H1 (cell line): Measurements from ENCODE around the gene NDUFB11. TPM values are rescaled to one million over a fixed set of nuclear protein-coding genes. Genes with fewer than 3 reads are reported as not detected.

ENCODE experiments used
- CTCF ChIA-PET: fragments of 300-600 bp; sonication (Branson Sonifier 250); formaldehyde crosslinking; loops from one replicate; lab custom pipeline; 2021; ENCODE audit not compliant: partially characterized antibody; lab: Charles Lee
- POLR2A ChIA-PET: fragments of 300-600 bp; sonication (Branson Sonifier 250); formaldehyde crosslinking; loops from one replicate; lab custom pipeline; 2021; ENCODE audit warnings: inconsistent platforms; ENCODE audit not compliant: partially characterized antibody; lab: Charles Lee
- DNase-seq, 2 experiments: peaks; one replicate each; pipeline versions ENCODE4 v3.0.0 to v3.0.0-alpha.2; 2010 to 2022; ENCODE audit warnings: low spot score in 2 of 2, low read depth in 1 of 2, mixed read lengths in 1 of 2
- FAIRE-seq: peaks from 2 replicates; lab custom pipeline; 2011; peaks lifted over from hg19 to GRCh38; lab: Jason Lieb, UNC
- H2AFZ ChIP-seq: 2 replicates; pipeline ENCODE4 v1.8.1; 2012; ENCODE audit warnings: low read length, inconsistent platforms
- H2AK5ac ChIP-seq: 2 replicates; pipeline ENCODE4 v1.6.1; 2013; ENCODE audit warnings: low read depth, low read length
- H2BK120ac ChIP-seq: replicated peaks from 2 replicates; pipeline ENCODE3; 2013; ENCODE audit warnings: low read depth, low read length, inconsistent platforms
- H2BK12ac ChIP-seq: 2 replicates; pipeline ENCODE4 v1.6.1; 2013; ENCODE audit warnings: low read depth, low read length
- H2BK15ac ChIP-seq: 2 replicates; pipeline ENCODE4 v1.6.1; 2013; ENCODE audit warnings: low read length
- H2BK20ac ChIP-seq: 2 replicates; pipeline ENCODE4 v1.6.1; 2013; ENCODE audit warnings: low read length
- H2BK5ac ChIP-seq: 2 replicates; pipeline ENCODE4 v1.6.1; 2013; ENCODE audit warnings: low read depth, low read length
- H3K14ac ChIP-seq: 2 replicates; pipeline ENCODE4 v1.6.1; 2013; ENCODE audit warnings: inconsistent platforms; ENCODE audit not compliant: insufficient read length
- H3K18ac ChIP-seq: 2 replicates; pipeline ENCODE4 v1.6.1; 2013; ENCODE audit warnings: low read length; ENCODE audit errors: extremely low read depth
- H3K23ac ChIP-seq: 2 replicates; pipeline ENCODE4 v1.6.1; 2013; ENCODE audit warnings: inconsistent platforms; ENCODE audit not compliant: insufficient read length
- H3K23me2 ChIP-seq: 2 replicates; pipeline ENCODE4 v1.6.1; 2013; ENCODE audit warnings: low read depth, low read length
- H3K27ac ChIP-seq: 2 replicates; pipeline ENCODE4 v1.6.1; 2011; ENCODE audit warnings: low read depth, low read length, inconsistent platforms
- H3K27me3 ChIP-seq, 4 experiments: replicated peaks in 1 of 4; 1 replicate in 1 of 4; 2 replicates in 3 of 4; pipeline versions ENCODE4 v1.6.1 to v1.8.1; 2011 to 2013; ENCODE audit warnings: low read length in 3 of 4, mild to moderate bottlenecking in 3 of 4, inconsistent platforms in 2 of 4, mixed read lengths in 2 of 4, moderate library complexity in 1 of 4; ENCODE audit not compliant: control insufficient read depth in 3 of 4, insufficient read depth in 3 of 4; ENCODE audit errors: extremely low read depth in 1 of 4
- H3K36me3 ChIP-seq, 4 experiments: 2 replicates each; pipeline versions ENCODE4 v1.6.1 to v1.8.1; 2011 to 2013; ENCODE audit warnings: mild to moderate bottlenecking in 4 of 4, low read length in 3 of 4, moderate library complexity in 2 of 4, control low read depth in 1 of 4, inconsistent platforms in 1 of 4; ENCODE audit not compliant: insufficient read depth in 4 of 4, control insufficient read depth in 2 of 4
- H3K4ac ChIP-seq: replicated peaks from 2 replicates; pipeline ENCODE3; 2013; ENCODE audit warnings: low read length, low read depth, mixed read lengths, inconsistent platforms; ENCODE audit not compliant: insufficient read length
- H3K4me1 ChIP-seq, 4 experiments: replicated peaks in 1 of 4; 1 replicate in 1 of 4; 2 replicates in 3 of 4; pipeline versions ENCODE4 v1.6.1 to v1.8.1; 2011 to 2013; ENCODE audit warnings: low read length in 3 of 4, inconsistent platforms in 2 of 4, mixed read lengths in 1 of 4; ENCODE audit not compliant: insufficient read depth in 4 of 4, control insufficient read depth in 3 of 4
- H3K4me2 ChIP-seq, 2 experiments: 2 replicates each; pipeline versions ENCODE4 v1.6.1 to v1.8.1; 2011 to 2013; ENCODE audit warnings: low read depth in 2 of 2, low read length in 2 of 2, control low read depth in 1 of 2, inconsistent platforms in 1 of 2, mild to moderate bottlenecking in 1 of 2; ENCODE audit not compliant: insufficient read depth in 1 of 2
- H3K4me3 ChIP-seq, 4 experiments: fragments of 200-600, 300-600 bp in 1 of 4; sonication (generic), shearing (Covaris generic), sonication (Bioruptor Twin) in 1 of 4; 2 replicates each; pipeline versions ENCODE4 v1.5.1 to v1.8.1; 2011 to 2016; ENCODE audit warnings: low read length in 4 of 4, low read depth in 3 of 4, control low read depth in 2 of 4, inconsistent platforms in 2 of 4, mild to moderate bottlenecking in 2 of 4, mixed read lengths in 1 of 4, moderate library complexity in 1 of 4; ENCODE audit not compliant: insufficient read depth in 2 of 4; ENCODE audit errors: extremely low read depth in 1 of 4
- H3K56ac ChIP-seq: replicated peaks from 2 replicates; pipeline ENCODE3; 2013; ENCODE audit warnings: low read depth, mild to moderate bottlenecking, mixed read lengths, low read length, inconsistent platforms; ENCODE audit not compliant: insufficient read length
- H3K79me1 ChIP-seq: 2 replicates; pipeline ENCODE4 v1.6.1; 2013; ENCODE audit warnings: low read depth, low read length, control low read depth
- H3K79me2 ChIP-seq, 2 experiments: 2 replicates each; pipeline versions ENCODE4 v1.6.1 to v1.8.1; 2012 to 2013; ENCODE audit warnings: low read length in 2 of 2, mild to moderate bottlenecking in 2 of 2, inconsistent platforms in 1 of 2; ENCODE audit not compliant: insufficient read depth in 2 of 2, control insufficient read depth in 1 of 2
- H3K9ac ChIP-seq, 4 experiments: replicated peaks in 1 of 4; 1 replicate in 1 of 4; 2 replicates in 3 of 4; pipeline versions ENCODE4 v1.6.1 to v1.8.1; 2011 to 2013; ENCODE audit warnings: low read depth in 3 of 4, low read length in 3 of 4, control low read depth in 2 of 4, mild to moderate bottlenecking in 2 of 4, moderate library complexity in 2 of 4, inconsistent platforms in 1 of 4; ENCODE audit errors: extremely low read depth in 1 of 4
- H3K9me3 ChIP-seq, 2 experiments: 2 replicates each; pipeline versions ENCODE4 v1.6.1 to v1.8.1; 2012 to 2013; ENCODE audit warnings: mild to moderate bottlenecking in 2 of 2, moderate library complexity in 2 of 2, control low read depth in 1 of 2, inconsistent platforms in 1 of 2, low read depth in 1 of 2, low read length in 1 of 2, mixed read lengths in 1 of 2; ENCODE audit not compliant: insufficient read depth in 2 of 2
- H4K20me1 ChIP-seq, 2 experiments: replicated peaks in 1 of 2; 2 replicates each; pipeline versions ENCODE3 to v1.8.1; 2011 to 2013; ENCODE audit warnings: inconsistent platforms in 2 of 2, low read length in 2 of 2, mild to moderate bottlenecking in 1 of 2; ENCODE audit not compliant: insufficient read depth in 2 of 2, control insufficient read depth in 1 of 2
- H4K5ac ChIP-seq: 2 replicates; pipeline ENCODE4 v1.6.1; 2013; ENCODE audit warnings: low read length, low read depth, mixed read lengths, inconsistent platforms; ENCODE audit not compliant: insufficient read length
- H4K8ac ChIP-seq: 2 replicates; pipeline ENCODE4 v1.8.0; 2013; ENCODE audit warnings: mild to moderate bottlenecking, moderate library complexity, low read length, inconsistent platforms; ENCODE audit not compliant: insufficient read depth; ENCODE audit errors: extremely low read depth
- H4K91ac ChIP-seq: replicated peaks from 2 replicates; pipeline ENCODE3; 2013; ENCODE audit warnings: low read length, mixed read lengths, inconsistent platforms; ENCODE audit not compliant: insufficient read length
- RAD21 ChIP-seq, 2 experiments: IDR thresholded peaks in 1 of 2; conservative IDR thresholded peaks in 1 of 2; 2 replicates each; pipeline ENCODE4 v1.6.1; 2011; ENCODE audit warnings: low read depth in 2 of 2, low read length in 2 of 2, improper control_type of control experiment in 1 of 2, inconsistent platforms in 1 of 2, mild to moderate bottlenecking in 1 of 2, moderate library complexity in 1 of 2
- USF2 ChIP-seq: IDR thresholded peaks from 2 replicates; pipeline ENCODE4 v1.6.1; 2011; ENCODE audit warnings: low read length, improper control_type of control experiment
- WGBS, 2 experiments: shearing (Covaris generic) in 1 of 2; methylation state at CpG; one replicate each; pipeline versions ENCODE4 v1.1.6 to v1.1.7; 2013 to 2015; ENCODE audit warnings: low lambda C conversion rate in 2 of 2, mixed read lengths in 2 of 2, inconsistent platforms in 1 of 2, low coverage in 1 of 2, missing lambda C conversion rate in 1 of 2; ENCODE audit not compliant: insufficient replicate concordance in 2 of 2, insufficient coverage in 1 of 2, insufficient read length in 1 of 2; ENCODE audit errors: extremely low coverage in 1 of 2, missing lambda C conversion rate in 1 of 2; 5-methylcytosine and 5-hydroxymethylcytosine counted together
- polyA plus RNA-seq, 7 experiments: library from polyadenylated mRNA; depleted of rRNA in 3 of 7; stranded (reverse) in 5 of 7; unstranded in 2 of 7; fragments of >200 nt in 5 of 7; fragments of 200-250 nt in 2 of 7; gene quantifications; 1 replicate in 5 of 7; 2 replicates in 1 of 7; 4 replicates in 1 of 7; pipeline versions ENCODE4 v1.2.1 to v1.2.3, GENCODE V29; 2011 to 2013; ENCODE audit warnings: missing spikeins in 2 of 7, mixed read lengths in 2 of 7
- total RNA-seq: library from RNA; stranded (reverse); fragmentation: NEBNext Ultra II Directional; extraction: Animal tissue kit (Norgen Biotek cat#: 25700); gene quantifications from 2 replicates; pipeline ENCODE4 v1.2.1, GENCODE V29; 2021

NDUFB11 gene
- total and polyA plus RNA-seq, 2 of the 8 experiments (the other 6 are each of a cell fraction or from before 2014, with no cell fraction given), result 120 to 131 TPM

DNA sequence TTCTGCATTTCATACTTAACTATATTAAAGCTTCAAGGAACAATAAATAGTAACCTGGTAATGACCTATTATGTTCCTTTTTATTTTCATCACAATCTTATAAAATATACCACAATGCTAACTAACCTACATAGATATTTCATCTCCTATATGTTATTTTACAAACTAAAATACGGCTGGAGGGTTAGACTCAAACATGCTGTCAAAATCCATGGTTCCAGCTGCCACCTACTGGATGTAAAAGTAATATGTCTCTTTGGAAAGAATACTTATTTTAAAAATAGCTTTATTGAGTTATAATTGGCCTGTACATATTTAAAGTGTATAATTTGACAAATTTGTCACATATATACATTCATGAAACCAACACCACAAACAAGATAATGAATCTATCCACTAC is 51.3 kb downstream of the NDUFB11 start:
- Histone ChIP-seq H4K8ac (no peak overlapping the region), H3K27me3 (no peaks in the 10 kb centered on the region), H3K56ac (no peak overlapping the region), H2AFZ (no peak overlapping the region), H2BK20ac (no peak overlapping the region), H2BK5ac (no peak overlapping the region), H3K9me3 (no peaks in the 10 kb centered on the region), H3K9ac (no peak overlapping the region), H4K91ac (no peak overlapping the region), H2BK120ac (no peak overlapping the region), H3K14ac (no peak overlapping the region), H3K36me3 (no peaks in the 10 kb centered on the region), H2BK15ac (no peak overlapping the region), H3K27ac (no peak overlapping the region), H3K4me2 (no peak overlapping the region), H3K4me1 (no peaks in the 10 kb centered on the region), H4K5ac (no peak overlapping the region), H3K79me1 (no peaks in the 10 kb centered on the region), H3K18ac (no peak overlapping the region), H3K23ac (no peak overlapping the region), H3K4ac (no peak overlapping the region), H2AK5ac (no peak overlapping the region), H3K79me2 (no peaks in the 10 kb centered on the region), H3K4me3 (no peak overlapping the region), H4K20me1 (no peaks in the 10 kb centered on the region), H2BK12ac (no peak overlapping the region), H3K23me2 (no peaks in the 10 kb centered on the region)
- FAIRE-seq, result peak; percentile 19
- 76% methylated on average over 1 of the region's 1 CpG; no CpG with 5 or more reads in 1 of the 2 experiments for WGBS, 2 experiments
- CTCF ChIA-PET, result interaction anchor here (0.6 to 1.7 kb wide), 8 partner anchors 24 to 413 kb away, joined by 3 to 5 read pairs (median 3); partner anchors contain the start of gene JADE3
- POLR2A ChIA-PET, result interaction anchor here (1.1 kb wide), 1 partner anchor 34 kb away, joined by 3 read pairs; no protein-coding TSS in a partner anchor
- no peak for TF ChIP-seq USF2
- peak; percentile 45 to 53; a peak in 3 of 4 replicates for TF ChIP-seq RAD21 (IDR thresholded peaks at IDR 0.05 in 1 of 2, conservative IDR thresholded peaks at IDR 0.05 in 1 of 2; ENCODE audit: low read depth in 2 of 2, low read length in 2 of 2)
- DNase-seq, result no peak
